ENCODE measurements around the gene ATP2A3. TPM values are rescaled to one million over a fixed set of nuclear protein-coding genes. Genes with fewer than 3 reads are reported as not detected.
A peak's percentile ranks its signal among the peaks of the same experiment; 100 is the strongest.

Gene ATP2A3
- total RNA-seq, 2 experiments from 2014 or later: 92.6 to 98.3 TPM

- POLR2A ChIA-PET: no interaction called here
- no peak for ATAC-seq
- Mint-ChIP-seq H3K27me3 (no peaks in the 10 kb centered on the region), H3K27ac (peak overlapping the region; percentile 77), H3K36me3 (ENCODE audit: low read depth) (peaks cover 10% of the 10 kb centered on the region), H3K4me3 (peak overlapping the region; percentile 0), H3K4me1 (peaks cover 68% of the 10 kb centered on the region), H3K9me3 (ENCODE audit: low read depth) (no peaks in the 10 kb centered on the region)
- intact Hi-C loops (cut with DNase I, micrococcal nuclease): loop anchor here (5.0 to 10.0 kb wide), 7 partner anchors 42 to 1566 kb away; partner anchors contain the start of genes ARRB2 (in 1 of the 2), CYB5D2 (in 1 of the 2), PFN1 (in 1 of the 2) and RNF167 (in 1 of the 2)
- DNase-seq: no peak
- CTCF ChIA-PET: interaction anchor here (0.9 kb wide), 1 partner anchor 47 kb away, joined by 6 read pairs; no protein-coding TSS in a partner anchor
Observed at GRCh38 chr17:3960764-3961163, 3.5 kb downstream of the ATP2A3 start.

GRCh38 chr17:3959921-3960601 lies 4.2 kb downstream of the ATP2A3 start:
- intact Hi-C loops (cut with DNase I, micrococcal nuclease): loop anchor here (5.0 to 10.0 kb wide), 7 partner anchors 42 to 1565 kb away; partner anchors contain the start of genes ARRB2 (in 1 of the 2), CYB5D2 (in 1 of the 2), PFN1 (in 1 of the 2) and RNF167 (in 1 of the 2)
- ATAC-seq: no peak
- ChIA-PET POLR2A (no interaction called here), CTCF (interaction anchor here (0.7 to 1.0 kb wide), 2 partner anchors 93 to 222 kb away, joined by 3 read pairs; no protein-coding TSS in a partner anchor)
- no peaks in the 10 kb centered on the region for H3K27me3 Mint-ChIP-seq
- H3K36me3 Mint-ChIP-seq (ENCODE audit: low read depth): peaks cover 10% of the 10 kb centered on the region
- peak overlapping the region; percentile 91 for H3K27ac Mint-ChIP-seq
- H3K4me3 Mint-ChIP-seq: peak overlapping the region; percentile 0
- no peaks in the 10 kb centered on the region for H3K9me3 Mint-ChIP-seq (ENCODE audit: low read depth)
- DNase-seq: no peak
- H3K4me1 Mint-ChIP-seq: peaks cover 62% of the 10 kb centered on the region

GRCh38 chr17:3959295-3959899 lies 4.8 kb downstream of the ATP2A3 start:
- ChIA-PET POLR2A (no interaction called here), CTCF (interaction anchor here (0.7 to 1.0 kb wide), 2 partner anchors 94 to 222 kb away, joined by 3 read pairs; no protein-coding TSS in a partner anchor)
- Mint-ChIP-seq H3K36me3 (ENCODE audit: low read depth) (peaks cover 10% of the 10 kb centered on the region), H3K4me1 (peaks cover 62% of the 10 kb centered on the region), H3K27me3 (no peaks in the 10 kb centered on the region), H3K4me3 (no peak overlapping the region), H3K9me3 (ENCODE audit: low read depth) (no peaks in the 10 kb centered on the region), H3K27ac (peak overlapping the region; percentile 91)
- intact Hi-C loops (cut with DNase I, micrococcal nuclease): no loop called here
- ATAC-seq (no peak), DNase-seq (peak; percentile 41)

GRCh38 chr17:3957735-3958599 lies 6.3 kb downstream of the ATP2A3 start:
- H3K27ac Mint-ChIP-seq: peak overlapping the region; percentile 55
- no peak overlapping the region for H3K4me3 Mint-ChIP-seq
- H3K9me3 Mint-ChIP-seq (ENCODE audit: low read depth): no peaks in the 10 kb centered on the region
- intact Hi-C loops (cut with DNase I, micrococcal nuclease): no loop called here
- ATAC-seq: no peak
- peaks cover 10% of the 10 kb centered on the region for H3K36me3 Mint-ChIP-seq (ENCODE audit: low read depth)
- no peak for DNase-seq
- H3K4me1 Mint-ChIP-seq: peaks cover 60% of the 10 kb centered on the region
- no peaks in the 10 kb centered on the region for H3K27me3 Mint-ChIP-seq
- POLR2A ChIA-PET: no interaction called here
- CTCF ChIA-PET: interaction anchor here (0.7 to 1.5 kb wide), 2 partner anchors 20 to 221 kb away, joined by 3 read pairs; no protein-coding TSS in a partner anchor

- no peaks in the 10 kb centered on the region for H3K9me3 Mint-ChIP-seq (ENCODE audit: low read depth)
- H3K27me3 Mint-ChIP-seq: no peaks in the 10 kb centered on the region
- DNase-seq (no peak), ATAC-seq (no peak)
- peaks cover 10% of the 10 kb centered on the region for H3K36me3 Mint-ChIP-seq (ENCODE audit: low read depth)
- peak overlapping the region; percentile 55 for H3K27ac Mint-ChIP-seq
- CTCF ChIA-PET: interaction anchor here (0.8 to 1.5 kb wide), 2 partner anchors 49 to 220 kb away, joined by 3 read pairs; no protein-coding TSS in a partner anchor
- no peak overlapping the region for H3K4me3 Mint-ChIP-seq
- POLR2A ChIA-PET: no interaction called here
- intact Hi-C loops (cut with DNase I, micrococcal nuclease): no loop called here
- peaks cover 50% of the 10 kb centered on the region for H3K4me1 Mint-ChIP-seq
Observed at GRCh38 chr17:3956983-3957382, 7.3 kb downstream of the ATP2A3 start.

GRCh38 chr17:3956327-3956957 lies 7.8 kb downstream of the ATP2A3 start:
- ATAC-seq (no peak), DNase-seq (peak; percentile 27)
- H3K9me3 Mint-ChIP-seq (ENCODE audit: low read depth): no peaks in the 10 kb centered on the region
- H3K36me3 Mint-ChIP-seq (ENCODE audit: low read depth): peaks cover 10% of the 10 kb centered on the region
- H3K27me3 Mint-ChIP-seq: no peaks in the 10 kb centered on the region
- peak overlapping the region; percentile 55 for H3K27ac Mint-ChIP-seq
- ChIA-PET POLR2A (no interaction called here), CTCF (interaction anchor here (0.8 to 1.5 kb wide), 2 partner anchors 50 to 219 kb away, joined by 3 read pairs; no protein-coding TSS in a partner anchor)
- peaks cover 44% of the 10 kb centered on the region for H3K4me1 Mint-ChIP-seq
- intact Hi-C loops (cut with DNase I, micrococcal nuclease): no loop called here
- no peak overlapping the region for H3K4me3 Mint-ChIP-seq

GRCh38 chr17:3955673-3955988 lies 8.6 kb downstream of the ATP2A3 start:
- ChIA-PET CTCF (no interaction called here), POLR2A (no interaction called here)
- H3K4me3 Mint-ChIP-seq: no peak overlapping the region
- DNase-seq (no peak), ATAC-seq (no peak)
- peaks cover 10% of the 10 kb centered on the region for H3K36me3 Mint-ChIP-seq (ENCODE audit: low read depth)
- intact Hi-C loops (cut with DNase I, micrococcal nuclease): no loop called here
- peaks cover 36% of the 10 kb centered on the region for H3K4me1 Mint-ChIP-seq
- no peak overlapping the region for H3K27ac Mint-ChIP-seq
- H3K27me3 Mint-ChIP-seq: no peaks in the 10 kb centered on the region
- H3K9me3 Mint-ChIP-seq (ENCODE audit: low read depth): no peaks in the 10 kb centered on the region

- ATAC-seq: no peak
- Mint-ChIP-seq H3K9me3 (ENCODE audit: low read depth) (no peaks in the 10 kb centered on the region), H3K27me3 (no peaks in the 10 kb centered on the region), H3K4me1 (peaks cover 31% of the 10 kb centered on the region), H3K27ac (no peak overlapping the region), H3K36me3 (ENCODE audit: low read depth) (peaks cover 8% of the 10 kb centered on the region), H3K4me3 (no peak overlapping the region)
- DNase-seq: no peak
- intact Hi-C loops (cut with DNase I, micrococcal nuclease): no loop called here
- CTCF ChIA-PET: interaction anchor here (0.6 kb wide), 1 partner anchor 261 kb away, joined by 4 read pairs; no protein-coding TSS in a partner anchor
- POLR2A ChIA-PET: interaction anchor here (0.7 kb wide), 1 partner anchor 35 kb away, joined by 3 read pairs; no protein-coding TSS in a partner anchor
Observed at GRCh38 chr17:3954976-3955672, 9.1 kb downstream of the ATP2A3 start.

GRCh38 chr17:3954086-3954485 lies 10.2 kb downstream of the ATP2A3 start:
- Mint-ChIP-seq H3K27me3 (no peaks in the 10 kb centered on the region), H3K36me3 (ENCODE audit: low read depth) (peaks cover 12% of the 10 kb centered on the region), H3K9me3 (ENCODE audit: low read depth) (no peaks in the 10 kb centered on the region), H3K4me1 (peaks cover 21% of the 10 kb centered on the region), H3K4me3 (no peak overlapping the region), H3K27ac (no peak overlapping the region)
- ChIA-PET POLR2A (no interaction called here), CTCF (interaction anchor here (1.5 kb wide), 1 partner anchor 11 kb away, joined by 5 read pairs; no protein-coding TSS in a partner anchor)
- ATAC-seq (no peak), DNase-seq (no peak)
- intact Hi-C loops (cut with DNase I, micrococcal nuclease): no loop called here

GRCh38 chr17:3953542-3953941 lies 10.7 kb downstream of the ATP2A3 start:
- H3K4me3 Mint-ChIP-seq: no peak overlapping the region
- ChIA-PET CTCF (interaction anchor here (1.5 kb wide), 1 partner anchor 12 kb away, joined by 5 read pairs; no protein-coding TSS in a partner anchor), POLR2A (no interaction called here)
- H3K27me3 Mint-ChIP-seq: no peaks in the 10 kb centered on the region
- no peak for DNase-seq
- intact Hi-C loops (cut with DNase I, micrococcal nuclease): no loop called here
- H3K9me3 Mint-ChIP-seq (ENCODE audit: low read depth): no peaks in the 10 kb centered on the region
- H3K4me1 Mint-ChIP-seq: peaks cover 20% of the 10 kb centered on the region
- peaks cover 12% of the 10 kb centered on the region for H3K36me3 Mint-ChIP-seq (ENCODE audit: low read depth)
- ATAC-seq: no peak
- no peak overlapping the region for H3K27ac Mint-ChIP-seq

Measured in activated CD4-positive, alpha-beta T cell treated with anti-CD3 and anti-CD28 coated beads for 36 hours (primary cell).